Small intestine (tissue), 7 donors: Measurements from ENCODE around the gene PKP2. TPM values are rescaled to one million over a fixed set of nuclear protein-coding genes. Genes with fewer than 3 reads are reported as not detected.
A peak's percentile ranks its signal among the peaks of the same experiment; 100 is the strongest.

Experiments
- DNase-seq, 2 donors: peaks; one replicate each; pipeline versions ENCODE4 v3.0.0 to v3.0.0-alpha.2; 2013
- FAIRE-seq: peaks from 2 replicates; lab custom pipeline; 2012; peaks lifted over from hg19 to GRCh38; lab: Jason Lieb, UNC
- H3K27ac ChIP-seq, 3 donors: one replicate each; pipeline ENCODE4 v1.5.1; 2013; ENCODE audit warnings: low read length in 2 of 3, mild to moderate bottlenecking in 2 of 3, control low read depth in 1 of 3, inconsistent platforms in 1 of 3, low read depth in 1 of 3, moderate library complexity in 1 of 3
- H3K27me3 ChIP-seq, 3 donors: one replicate each; pipeline ENCODE4 v1.6.1; 2013; ENCODE audit warnings: low read length in 3 of 3, inconsistent platforms in 1 of 3; ENCODE audit not compliant: control insufficient read depth in 3 of 3, insufficient read depth in 3 of 3
- H3K36me3 ChIP-seq, 3 donors: one replicate each; pipeline ENCODE4 v1.6.1; 2013; ENCODE audit warnings: low read length in 3 of 3, inconsistent platforms in 1 of 3, low read depth in 1 of 3, mild to moderate bottlenecking in 1 of 3, moderate library complexity in 1 of 3; ENCODE audit not compliant: control insufficient read depth in 3 of 3, insufficient read depth in 2 of 3
- H3K4me1 ChIP-seq, 3 donors: one replicate each; pipeline ENCODE4 v1.6.1; 2013; ENCODE audit warnings: low read length in 2 of 3, inconsistent platforms in 1 of 3, low read depth in 1 of 3, mild to moderate bottlenecking in 1 of 3, moderate library complexity in 1 of 3; ENCODE audit not compliant: control insufficient read depth in 3 of 3, insufficient read depth in 2 of 3
- H3K4me3 ChIP-seq, 3 donors: one replicate each; pipeline ENCODE4 v1.5.1; 2013; ENCODE audit warnings: low read length in 3 of 3, control low read depth in 1 of 3, inconsistent platforms in 1 of 3, low read depth in 1 of 3, mild to moderate bottlenecking in 1 of 3, moderate library complexity in 1 of 3
- H3K9me3 ChIP-seq, 2 donors: one replicate each; pipeline ENCODE4 v1.6.1; 2013; ENCODE audit warnings: low read depth in 1 of 2, low read length in 1 of 2; ENCODE audit not compliant: control insufficient read depth in 2 of 2, insufficient read depth in 1 of 2
- WGBS, 3 donors: extraction: QIAGEN DNeasy Blood & Tissue Kit; methylation state at CpG; one replicate each; pipeline ENCODE4 v1.1.7; 2013; 5-methylcytosine and 5-hydroxymethylcytosine counted together
- polyA plus RNA-seq, 4 donors: library from polyadenylated mRNA; stranded (reverse) in 3 of 4; unstranded in 1 of 4; fragments of 200-250 nt in 3 of 4; fragments of 120-200 nt in 1 of 4; gene quantifications; one replicate each; pipeline versions ENCODE4 v1.2.1 to v1.2.3, GENCODE V29; 2013
- donor health status: healthy with polysubstance abuse.
- donor health status: control.
- donor health status: control.
- donor health status: Bipolar disorder and iron deficiency.
- donor health status: healthy.

The PKP2 gene
- polyA plus RNA-seq, 4 donors = 12.7 to 34.7 (median 22.8) TPM

- Histone ChIP-seq H3K27me3 (no peaks in the 10 kb centered on the region), H3K4me3 (peak overlapping the region in 1 of 3 donors; percentile 91), H3K36me3 (peaks cover 10 to 26% (median 12%) of the 10 kb centered on the region in 3 donors), H3K4me1 (peaks cover 2 to 7% (median 4%) of the 10 kb centered on the region in 3 donors), H3K27ac (no peak overlapping the region), H3K9me3 (no peaks in the 10 kb centered on the region)
- 19 to 55% (median 34%) methylated on average over 4 of the region's 4 CpGs for WGBS, 3 donors
- no peak for FAIRE-seq
- DNase-seq = no peak
Measured at GRCh38 chr12:32753605-32754004, 143.0 kb downstream of the PKP2 start.

GRCh38 chr12:32743264-32743663, 153.3 kb downstream of the PKP2 start:
- Histone ChIP-seq H3K27ac (no peak overlapping the region), H3K27me3 (no peaks in the 10 kb centered on the region), H3K4me1 (no peaks in the 10 kb centered on the region), H3K9me3 (no peaks in the 10 kb centered on the region), H3K4me3 (no peak overlapping the region), H3K36me3 (peaks cover 2 to 28% (median 9%) of the 10 kb centered on the region in 3 donors)
- FAIRE-seq (no peak), DNase-seq (no peak)
- WGBS, 3 donors = 90 to 95% (median 95%) methylated on average over 2 of the region's 2 CpGs

GRCh38 chr12:32742133-32742532, 154.4 kb downstream of the PKP2 start:
- WGBS, 3 donors = 96 to 98% (median 97%) methylated on average over 10 of the region's 10 CpGs
- H3K9me3 ChIP-seq = no peaks in the 10 kb centered on the region
- DNase-seq (no peak), FAIRE-seq (no peak)
- no peak overlapping the region for H3K27ac ChIP-seq
- H3K4me1 ChIP-seq = no peaks in the 10 kb centered on the region
- peaks cover 0 to 23% (median 7%) of the 10 kb centered on the region in 3 donors for H3K36me3 ChIP-seq
- no peak overlapping the region for H3K4me3 ChIP-seq
- H3K27me3 ChIP-seq = no peaks in the 10 kb centered on the region

Other genes starting within 250 kb of the PKP2 start
- gene DNM1L, start 217.5 kb downstream of the PKP2 start, polyA plus RNA-seq = 10 to 100 TPM; 16.2 to 66.9 (median 22.2) TPM
- gene YARS2, start 140.9 kb downstream of the PKP2 start, polyA plus RNA-seq = 10 to 100 TPM in 2 of 4 donors, 1 to 10 TPM in 2; 5.4 to 19.0 (median 13.0) TPM